Measurements from ENCODE around the gene CYP51A1.

The CYP51A1 gene

GRCh38 chr7:92161271-92161670, 27.0 kb upstream of the CYP51A1 start:
- no peaks in the 10 kb centered on the region for H4K20me1 ChIP-seq (ENCODE audit: insufficient read depth, low read length)
- H3K4me2 ChIP-seq (ENCODE audit: low read length) = no peak overlapping the region
- TF ChIP-seq EZH2phosphoT487 (IDR thresholded peaks at IDR 0.05; ENCODE audit: low read depth) = no peak
- no peak for TF ChIP-seq CTCF (IDR thresholded peaks at IDR 0.05; ENCODE audit: low read depth, low read length)
- no peaks in the 10 kb centered on the region for H3K79me2 ChIP-seq (ENCODE audit: low read length)
- H3K36me3 ChIP-seq (replicated peaks; ENCODE audit: low read depth, low read length) = no peaks in the 10 kb centered on the region
- no peak overlapping the region for H3K9ac ChIP-seq (ENCODE audit: low read length)
- H3K27me3 ChIP-seq (ENCODE audit: low read depth, low read length) = no peaks in the 10 kb centered on the region
- no peaks in the 10 kb centered on the region for H3K4me1 ChIP-seq (ENCODE audit: low read length)
- no peaks in the 10 kb centered on the region for H3K9me3 ChIP-seq (ENCODE audit: insufficient read depth, low read length)
- no peak overlapping the region for H3K4me3 ChIP-seq (ENCODE audit: low read length)
- H2AFZ ChIP-seq (ENCODE audit: low read depth, low read length) = no peak overlapping the region
- no peak overlapping the region for H3K27ac ChIP-seq (ENCODE audit: low read length)

- Histone ChIP-seq H3K27ac (ENCODE audit: low read length) (no peak overlapping the region), H3K4me3 (ENCODE audit: low read length) (no peak overlapping the region), H4K20me1 (ENCODE audit: insufficient read depth, low read length) (no peaks in the 10 kb centered on the region), H3K4me2 (ENCODE audit: low read length) (no peak overlapping the region), H2AFZ (ENCODE audit: low read depth, low read length) (no peak overlapping the region), H3K9ac (ENCODE audit: low read length) (no peak overlapping the region), H3K79me2 (ENCODE audit: low read length) (no peaks in the 10 kb centered on the region), H3K4me1 (ENCODE audit: low read length) (peaks cover 3% of the 10 kb centered on the region; the same call in 1 of the 2 replicates), H3K9me3 (ENCODE audit: insufficient read depth, low read length) (no peaks in the 10 kb centered on the region), H3K36me3 (replicated peaks; ENCODE audit: low read depth, low read length) (no peaks in the 10 kb centered on the region), H3K27me3 (ENCODE audit: low read depth, low read length) (no peaks in the 10 kb centered on the region)
- no peak for TF ChIP-seq EZH2phosphoT487 (IDR thresholded peaks at IDR 0.05; ENCODE audit: low read depth)
- no peak for TF ChIP-seq CTCF (IDR thresholded peaks at IDR 0.05; ENCODE audit: low read depth, low read length)
Measured at GRCh38 chr7:92158660-92159575, 24.6 kb upstream of the CYP51A1 start.

GRCh38 chr7:92156990-92157389, 22.7 kb upstream of the CYP51A1 start:
- H3K4me3 ChIP-seq (ENCODE audit: low read length) = no peak overlapping the region
- no peak overlapping the region for H3K27ac ChIP-seq (ENCODE audit: low read length)
- no peak overlapping the region for H3K9ac ChIP-seq (ENCODE audit: low read length)
- no peaks in the 10 kb centered on the region for H3K9me3 ChIP-seq (ENCODE audit: insufficient read depth, low read length)
- H3K4me2 ChIP-seq (ENCODE audit: low read length) = no peak overlapping the region
- H2AFZ ChIP-seq (ENCODE audit: low read depth, low read length) = no peak overlapping the region
- TF ChIP-seq CTCF (IDR thresholded peaks at IDR 0.05; ENCODE audit: low read depth, low read length) (no peak), EZH2phosphoT487 (IDR thresholded peaks at IDR 0.05; ENCODE audit: low read depth) (no peak)
- peaks cover 3% of the 10 kb centered on the region; the same call in 1 of the 2 replicates for H3K4me1 ChIP-seq (ENCODE audit: low read length)
- no peaks in the 10 kb centered on the region for H3K27me3 ChIP-seq (ENCODE audit: low read depth, low read length)
- no peaks in the 10 kb centered on the region for H4K20me1 ChIP-seq (ENCODE audit: insufficient read depth, low read length)
- no peaks in the 10 kb centered on the region for H3K36me3 ChIP-seq (replicated peaks; ENCODE audit: low read depth, low read length)
- no peaks in the 10 kb centered on the region for H3K79me2 ChIP-seq (ENCODE audit: low read length)

GRCh38 chr7:92155108-92155739, 20.9 kb upstream of the CYP51A1 start:
- Histone ChIP-seq H3K4me3 (ENCODE audit: low read length) (no peak overlapping the region), H4K20me1 (ENCODE audit: insufficient read depth, low read length) (no peaks in the 10 kb centered on the region), H3K27me3 (ENCODE audit: low read depth, low read length) (no peaks in the 10 kb centered on the region), H3K9me3 (ENCODE audit: insufficient read depth, low read length) (no peaks in the 10 kb centered on the region), H3K36me3 (replicated peaks; ENCODE audit: low read depth, low read length) (no peaks in the 10 kb centered on the region), H3K9ac (ENCODE audit: low read length) (no peak overlapping the region), H3K4me1 (ENCODE audit: low read length) (peaks cover 3% of the 10 kb centered on the region; the same call in 1 of the 2 replicates), H2AFZ (ENCODE audit: low read depth, low read length) (no peak overlapping the region), H3K79me2 (ENCODE audit: low read length) (no peaks in the 10 kb centered on the region), H3K27ac (ENCODE audit: low read length) (no peak overlapping the region), H3K4me2 (ENCODE audit: low read length) (no peak overlapping the region)
- TF ChIP-seq CTCF (IDR thresholded peaks at IDR 0.05; ENCODE audit: low read depth, low read length) = no peak
- TF ChIP-seq EZH2phosphoT487 (IDR thresholded peaks at IDR 0.05; ENCODE audit: low read depth) = no peak

Measured in OCI-LY3 (cell line).